Lower leg skin (tissue), 4 donors: ENCODE data around the gene PDHB. TPM values are rescaled to one million over a fixed set of nuclear protein-coding genes. Genes with fewer than 3 reads are reported as not detected.

Source experiments
- DNase-seq, 2 donors: peaks; one replicate each; pipeline ENCODE4 v3.0.0-alpha.2; 2019; ENCODE audit warnings: low spot score in 2 of 2
- H3K4me3 ChIP-seq: fragments of 200-600 bp; sonication (generic); 2 replicates; pipeline ENCODE4 v1.5.1; 2017; ENCODE audit warnings: mild to moderate bottlenecking, low read depth; ENCODE audit not compliant: poor library complexity, severe bottlenecking
- CTCF ChIP-seq, 3 donors: fragments of 450-650 bp; IDR thresholded peaks; one replicate each; pipeline ENCODE4 v1.5.1; 2016; ENCODE audit warnings: antibody characterized with exemption in 3 of 3, mild to moderate bottlenecking in 3 of 3, moderate library complexity in 2 of 3
- POLR2A ChIP-seq, 2 donors: fragments of 450-650 bp; IDR thresholded peaks; one replicate each; pipeline ENCODE4 v1.6.1; 2016 to 2017; ENCODE audit warnings: antibody characterized with exemption in 2 of 2, mild to moderate bottlenecking in 1 of 2, moderate library complexity in 1 of 2
- WGBS, 2 donors: methylation state at CpG; one replicate each; pipeline ENCODE4 v1.1.5; 2018; 5-methylcytosine and 5-hydroxymethylcytosine counted together
- intact Hi-C: fragments of 100-400 bp; cut with DNase I; formaldehyde crosslinking; loops from one replicate; pipeline ENCODE4 v1.15.0; 2023; ENCODE audit warnings: low total_unique reads
- total RNA-seq, 4 donors: library from RNA; depleted of rRNA; stranded (reverse); fragments of >200 nt; gene quantifications; one replicate each; pipeline ENCODE4 v1.1.0, GENCODE V29; 2016

PDHB gene
- total RNA-seq, 4 donors from 2014 or later, result 36.9 to 112 (median 77.8) TPM

- intact Hi-C loops, result no loop called here
- DNase-seq, result no peak
- WGBS, 2 donors, result 47 to 55% methylated on average over 6 of the region's 6 CpGs
- peak overlapping the region; percentile 48 for H3K4me3 ChIP-seq
- TF ChIP-seq POLR2A (IDR thresholded peaks at IDR 0.05), result no peak
- no peak for TF ChIP-seq CTCF (IDR thresholded peaks at IDR 0.05)
Measured at GRCh38 chr3:58432905-58433304, 727 bp downstream of the PDHB start.

- TF ChIP-seq CTCF (IDR thresholded peaks at IDR 0.05), result no peak
- no peak for TF ChIP-seq POLR2A (IDR thresholded peaks at IDR 0.05)
- 0 to 89% methylated on average over 1 of the region's 1 CpG for WGBS, 2 donors
- no peak for DNase-seq
- intact Hi-C loops, result no loop called here
- no peak overlapping the region for H3K4me3 ChIP-seq
Measured at GRCh38 chr3:58429657-58430056, 4.0 kb downstream of the PDHB start.

- no peak overlapping the region for H3K4me3 ChIP-seq
- no peak for DNase-seq
- intact Hi-C loops, result no loop called here
- 74 to 81% methylated on average over 7 of the region's 7 CpGs for WGBS, 2 donors
- TF ChIP-seq CTCF (IDR thresholded peaks at IDR 0.05) (no peak), POLR2A (IDR thresholded peaks at IDR 0.05) (no peak)
Measured at GRCh38 chr3:58427661-58428361, 5.8 kb downstream of the PDHB start.

- WGBS, 2 donors, result 66 to 70% methylated on average over 2 of the region's 2 CpGs
- TF ChIP-seq CTCF (IDR thresholded peaks at IDR 0.05) (no peak), POLR2A (IDR thresholded peaks at IDR 0.05) (no peak)
- no peak overlapping the region for H3K4me3 ChIP-seq
- intact Hi-C loops, result no loop called here
- DNase-seq, result no peak
Measured at GRCh38 chr3:58425782-58426181, 7.8 kb downstream of the PDHB start.

- DNase-seq, result no peak
- H3K4me3 ChIP-seq, result no peak overlapping the region
- no peak for TF ChIP-seq POLR2A (IDR thresholded peaks at IDR 0.05)
- no peak for TF ChIP-seq CTCF (IDR thresholded peaks at IDR 0.05)
- intact Hi-C loops, result no loop called here
- 68 to 71% methylated on average over 8 of the region's 8 CpGs for WGBS, 2 donors
Measured at GRCh38 chr3:58424613-58425012, 9.0 kb downstream of the PDHB start.
